MM.1S (cell line): ENCODE results near the gene ELP6.

Experiments
- DNase-seq: peaks from one replicate; pipeline ENCODE4 v3.0.0-alpha.2; 2015
- H2AFZ ChIP-seq: fragments of 300-600 bp; sonication (generic); 2 replicates; pipeline ENCODE4 v1.6.0; 2016; ENCODE audit warnings: antibody characterized with exemption, low read length
- H3F3A ChIP-seq: fragments of 300-600 bp; sonication (generic); 2 replicates; pipeline ENCODE4 v1.6.1; 2016; ENCODE audit warnings: mild to moderate bottlenecking, antibody characterized with exemption, low read length, moderate library complexity, mixed read lengths; ENCODE audit not compliant: insufficient read depth
- H3K27ac ChIP-seq: fragments of 300-600 bp; sonication (generic); 2 replicates; pipeline ENCODE4 v1.5.1; 2016; ENCODE audit warnings: mild to moderate bottlenecking, low read length
- H3K27me3 ChIP-seq: fragments of 300-600 bp; sonication (generic); replicated peaks from 2 replicates; pipeline ENCODE4 v1.6.0; 2016; ENCODE audit warnings: low read length; ENCODE audit not compliant: insufficient read depth
- H3K36me3 ChIP-seq: fragments of 300-600 bp; sonication (generic); replicated peaks from 2 replicates; pipeline ENCODE4 v1.6.1; 2016; ENCODE audit warnings: mild to moderate bottlenecking, low read length, mixed read lengths; ENCODE audit not compliant: insufficient read depth
- H3K4me1 ChIP-seq: fragments of 300-600 bp; sonication (generic); 2 replicates; pipeline ENCODE4 v1.6.1; 2016; ENCODE audit warnings: low read length, mixed read lengths
- H3K4me2 ChIP-seq: fragments of 300-600 bp; sonication (generic); 2 replicates; pipeline ENCODE4 v1.6.0; 2016; ENCODE audit warnings: low read depth, low read length
- H3K4me3 ChIP-seq: fragments of 300-600 bp; sonication (generic); 2 replicates; pipeline ENCODE4 v1.5.1; 2016; ENCODE audit warnings: low read length, mixed read lengths
- H3K79me2 ChIP-seq: fragments of 300-600 bp; sonication (generic); 2 replicates; pipeline ENCODE4 v1.6.1; 2016; ENCODE audit warnings: mixed run types, low read length, mixed read lengths
- H3K9ac ChIP-seq: fragments of 300-600 bp; sonication (generic); 2 replicates; pipeline ENCODE4 v1.6.1; 2016; ENCODE audit warnings: low read length, mixed read lengths
- H3K9me2 ChIP-seq: fragments of 300-600 bp; sonication (generic); replicated peaks from 2 replicates; pipeline ENCODE4 v1.6.1; 2016; ENCODE audit warnings: mild to moderate bottlenecking, low read length, mixed read lengths; ENCODE audit not compliant: insufficient read depth
- H3K9me3 ChIP-seq: fragments of 300-600 bp; sonication (generic); replicated peaks from 2 replicates; pipeline ENCODE4 v1.6.1; 2016; ENCODE audit warnings: mild to moderate bottlenecking, low read length, mixed read lengths; ENCODE audit not compliant: insufficient read depth
- H4K20me1 ChIP-seq: fragments of 300-600 bp; sonication (generic); 2 replicates; pipeline ENCODE4 v1.6.1; 2016; ENCODE audit warnings: mild to moderate bottlenecking, low read length, moderate library complexity, mixed read lengths; ENCODE audit not compliant: insufficient read depth
- CTCF ChIP-seq: fragments of 300-600 bp; sonication (generic); IDR thresholded peaks from 2 replicates; pipeline ENCODE4 v1.5.1; 2016; ENCODE audit warnings: antibody characterized with exemption, low read length, mixed read lengths
- EZH2 ChIP-seq: fragments of 300-600 bp; sonication (generic); optimal IDR thresholded peaks from 2 replicates; pipeline ENCODE3; 2017; ENCODE audit warnings: low read depth, mild to moderate bottlenecking, antibody characterized with exemption, low read length, mixed read lengths
- EZH2phosphoT487 ChIP-seq: fragments of 300-600 bp; sonication (generic); IDR thresholded peaks from 2 replicates; pipeline ENCODE4 v1.6.1; 2018; ENCODE audit warnings: antibody characterized with exemption, low read length

Gene ELP6

DNA sequence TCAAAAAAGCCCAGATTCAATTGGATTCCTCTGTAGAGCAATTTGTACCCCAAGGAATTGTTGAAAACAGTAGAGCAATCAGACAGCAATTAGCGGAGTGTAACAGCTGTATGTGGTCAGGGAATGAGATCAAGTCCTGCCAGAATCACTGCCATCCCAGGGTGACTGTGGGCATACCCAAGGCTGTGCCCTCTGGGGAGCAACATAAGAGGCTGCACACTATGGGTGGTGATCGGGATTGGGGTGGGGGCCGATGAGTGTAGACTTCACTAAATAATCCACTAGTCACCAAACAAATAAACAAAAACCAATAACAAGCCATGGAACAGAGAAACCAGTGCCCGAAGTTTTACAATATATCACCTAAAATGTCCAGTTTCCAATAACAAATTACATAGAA lies 12.1 kb upstream of the ELP6 start:
- no peaks in the 10 kb centered on the region for H3K27me3 ChIP-seq
- DNase-seq: no peak
- no peaks in the 10 kb centered on the region for H3K36me3 ChIP-seq
- no peak overlapping the region for H3K9ac ChIP-seq
- H3K4me1 ChIP-seq: peaks cover 8% of the 10 kb centered on the region
- no peak for TF ChIP-seq EZH2
- no peak for TF ChIP-seq CTCF
- no peak for TF ChIP-seq EZH2phosphoT487
- H2AFZ ChIP-seq: no peak overlapping the region
- no peak overlapping the region for H3K4me2 ChIP-seq
- H4K20me1 ChIP-seq: no peaks in the 10 kb centered on the region
- no peaks in the 10 kb centered on the region for H3K9me2 ChIP-seq
- no peak overlapping the region for H3K27ac ChIP-seq
- no peaks in the 10 kb centered on the region for H3K9me3 ChIP-seq
- H3F3A ChIP-seq: 0 out of 2 replicates have a peak, but pooled peaks cover 3% of the 10 kb centered on the region
- no peak overlapping the region for H3K4me3 ChIP-seq
- H3K79me2 ChIP-seq: no peaks in the 10 kb centered on the region

DNA sequence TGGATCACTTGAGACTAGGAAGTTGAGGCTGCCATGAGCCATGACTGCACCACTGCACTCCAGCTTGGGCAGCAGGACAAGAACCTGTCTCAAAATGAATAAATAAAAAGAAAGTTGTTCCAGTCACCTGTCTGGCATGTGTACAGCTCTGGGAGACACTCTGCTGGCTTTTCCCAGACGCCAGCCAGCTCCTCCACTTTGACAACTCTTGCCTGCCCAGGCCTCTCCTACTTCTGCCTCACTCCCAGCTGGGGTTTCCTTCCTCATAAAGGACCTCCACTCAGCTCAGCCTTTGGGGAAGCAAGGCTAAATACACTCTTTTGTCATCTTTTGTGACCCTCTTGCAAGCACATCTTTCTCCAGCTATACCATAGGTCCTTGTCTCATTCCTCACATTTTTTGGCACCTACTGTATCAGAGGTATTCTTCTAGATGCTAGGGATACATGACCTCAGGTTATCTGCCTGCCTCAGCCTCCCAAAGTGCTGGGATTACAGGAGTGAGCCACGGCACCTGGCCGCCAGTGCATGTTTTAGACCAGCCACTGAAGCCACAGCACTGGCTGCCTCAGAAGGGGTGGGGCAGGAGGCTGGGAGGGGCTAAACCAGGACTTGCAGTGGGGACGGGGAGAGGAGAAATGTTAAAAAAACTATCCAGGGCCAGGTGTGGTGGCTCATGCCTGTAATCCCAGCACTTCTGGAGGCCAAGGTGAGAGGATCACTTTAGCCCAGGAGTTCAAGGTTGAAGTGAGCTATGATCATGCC lies 10.0 kb upstream of the ELP6 start:
- Histone ChIP-seq H3K4me1 (peaks cover 8% of the 10 kb centered on the region), H3K9ac (no peak overlapping the region), H3K79me2 (no peaks in the 10 kb centered on the region), H3K9me2 (no peaks in the 10 kb centered on the region), H3K36me3 (no peaks in the 10 kb centered on the region), H3K4me2 (no peak overlapping the region), H2AFZ (no peak overlapping the region), H3K27ac (no peak overlapping the region), H3K4me3 (no peak overlapping the region), H3F3A (0 out of 2 replicates have a peak, but pooled peaks cover 3% of the 10 kb centered on the region), H3K27me3 (no peaks in the 10 kb centered on the region), H4K20me1 (no peaks in the 10 kb centered on the region), H3K9me3 (no peaks in the 10 kb centered on the region)
- no peak for DNase-seq
- no peak for TF ChIP-seq CTCF
- TF ChIP-seq EZH2: no peak
- TF ChIP-seq EZH2phosphoT487: no peak

- no peaks in the 10 kb centered on the region for H4K20me1 ChIP-seq
- TF ChIP-seq EZH2: no peak
- TF ChIP-seq CTCF: peak; percentile 79
- no peak for TF ChIP-seq EZH2phosphoT487
- H3K27ac ChIP-seq: no peak overlapping the region
- no peaks in the 10 kb centered on the region for H3K9me3 ChIP-seq
- peak; percentile 93 for DNase-seq
- no peaks in the 10 kb centered on the region for H3K36me3 ChIP-seq
- no peak overlapping the region; the same call in 1 of the 2 replicates for H3K9ac ChIP-seq
- H3K27me3 ChIP-seq: no peaks in the 10 kb centered on the region
- H3F3A ChIP-seq: no peaks in the 10 kb centered on the region
- no peaks in the 10 kb centered on the region for H3K79me2 ChIP-seq
- peak overlapping the region; percentile 89 for H2AFZ ChIP-seq
- no peaks in the 10 kb centered on the region for H3K9me2 ChIP-seq
- 0 out of 2 replicates have a peak overlapping the region, but pooled peaks have one; percentile 19 for H3K4me2 ChIP-seq
- H3K4me3 ChIP-seq: no peak overlapping the region
- H3K4me1 ChIP-seq: peaks cover 4% of the 10 kb centered on the region
These were observed 8.8 kb upstream of the ELP6 start for GRCh38 chr3:47522082-47522987.
